Measurements from ENCODE around the gene FYN.

Gene FYN

DNA sequence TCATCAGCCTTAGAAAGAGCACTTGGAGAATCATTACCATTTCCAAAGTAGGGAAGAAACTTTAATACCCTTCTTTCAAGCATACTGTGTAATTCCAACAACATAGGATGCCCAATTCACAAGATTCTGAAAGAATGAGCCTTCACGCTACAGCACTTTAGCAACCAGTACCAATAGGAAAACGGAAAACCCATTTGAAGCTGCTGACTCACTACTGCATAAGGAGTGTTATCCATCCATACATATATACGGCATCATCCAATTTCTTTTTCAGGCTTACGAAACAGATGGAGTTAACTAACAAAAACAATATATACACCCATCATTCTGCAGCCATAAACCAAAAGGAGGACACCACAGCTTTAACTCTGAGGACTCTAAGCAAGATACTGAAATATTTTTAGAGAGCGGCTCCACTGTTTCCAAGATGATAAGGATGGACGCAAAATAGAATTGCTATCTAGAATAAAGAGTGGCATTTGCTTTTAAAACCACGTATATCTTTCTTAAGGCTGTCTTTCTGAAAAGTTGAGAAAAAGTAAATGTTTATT lies 24.9 kb downstream of the FYN start:
- no peak overlapping the region for H3K27ac ChIP-seq (ENCODE audit: extremely low read depth, low read depth, low read length)
- peaks cover 15% of the 10 kb centered on the region for H3K4me1 ChIP-seq (ENCODE audit: control insufficient read depth, insufficient read depth, low read length)
- H3K36me3 ChIP-seq (ENCODE audit: control insufficient read depth in 2 of 2, insufficient read depth in 1 of 2, low read length in 2 of 2) = peaks cover 0 to 7% of the 10 kb centered on the region in 2 experiments; a peak in 1 of 3 replicates
- no peak overlapping the region for H3K4me3 ChIP-seq (ENCODE audit: low read depth, low read length)
- POLR2A ChIA-PET = no interaction called here
- no peak for TF ChIP-seq ZNF792 (tag by site-specific recombination; IDR thresholded peaks at IDR 0.05)
- no peak for TF ChIP-seq ZNF16 (tag by site-specific recombination; IDR thresholded peaks at IDR 0.05; ENCODE audit: low read depth)
- TF ChIP-seq, protein P1, sequence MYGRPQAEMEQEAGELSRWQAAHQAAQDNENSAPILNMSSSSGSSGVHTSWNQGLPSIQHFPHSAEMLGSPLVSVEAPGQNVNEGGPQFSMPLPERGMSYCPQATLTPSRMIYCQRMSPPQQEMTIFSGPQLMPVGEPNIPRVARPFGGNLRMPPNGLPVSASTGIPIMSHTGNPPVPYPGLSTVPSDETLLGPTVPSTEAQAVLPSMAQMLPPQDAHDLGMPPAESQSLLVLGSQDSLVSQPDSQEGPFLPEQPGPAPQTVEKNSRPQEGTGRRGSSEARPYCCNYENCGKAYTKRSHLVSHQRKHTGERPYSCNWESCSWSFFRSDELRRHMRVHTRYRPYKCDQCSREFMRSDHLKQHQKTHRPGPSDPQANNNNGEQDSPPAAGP (tag by site-specific recombination; IDR thresholded peaks at IDR 0.05) = no peak
- H3K9me3 ChIP-seq (ENCODE audit: control insufficient read depth, insufficient read depth, low read depth, low read length) = no peaks in the 10 kb centered on the region
- CTCF ChIA-PET = no interaction called here

DNA sequence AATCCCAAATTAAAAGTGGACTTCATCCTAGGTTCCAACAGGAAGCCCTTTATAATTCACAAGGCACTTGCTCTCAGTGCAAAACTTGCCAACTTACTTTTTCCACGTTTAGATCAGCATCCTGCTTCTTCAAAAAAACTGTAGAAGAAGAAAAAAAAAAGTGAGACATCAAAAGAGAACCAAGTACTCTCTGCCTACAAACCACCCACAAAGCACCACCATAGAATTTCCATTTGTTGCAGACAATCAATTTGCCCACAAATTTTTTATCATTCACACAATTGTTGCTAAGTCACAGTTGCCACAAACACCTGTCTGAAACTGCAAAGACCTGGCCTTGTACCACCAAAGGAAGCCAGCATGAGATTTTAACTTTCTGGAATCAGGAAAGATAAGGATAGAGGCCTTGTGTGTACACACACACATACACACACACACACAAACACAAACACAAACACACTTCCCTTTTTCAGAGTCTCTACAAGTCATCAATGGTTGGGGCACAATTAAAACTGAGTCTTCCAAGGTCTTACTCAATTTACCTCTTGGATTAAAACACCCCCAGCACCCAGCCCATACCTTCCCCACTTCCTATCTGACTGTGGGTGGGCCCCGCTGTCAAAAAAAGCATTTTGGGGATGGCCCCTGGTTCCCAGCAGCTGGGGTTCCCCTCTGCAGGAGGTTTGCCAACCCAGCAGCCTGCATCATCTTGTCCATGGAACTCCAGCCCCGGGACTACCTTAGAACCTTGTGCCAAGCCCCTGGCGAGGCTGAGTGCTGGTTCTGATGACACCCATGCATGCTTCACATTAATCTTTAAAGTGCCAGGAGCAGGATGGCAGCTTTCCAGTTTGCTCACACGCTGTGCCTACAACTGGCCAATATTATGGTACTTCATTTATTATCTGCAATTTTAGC lies 26.5 kb downstream of the FYN start:
- TF ChIP-seq ZNF701 (tag by site-specific recombination; IDR thresholded peaks at IDR 0.05) = no peak
- TF ChIP-seq ZNF707 (tag by site-specific recombination; IDR thresholded peaks at IDR 0.05) = 0 out of 2 replicates have a peak, but pooled peaks have one; percentile 32
- no peak for TF ChIP-seq ZNF391 (tag by site-specific recombination; IDR thresholded peaks at IDR 0.05; ENCODE audit: borderline replicate concordance, low read depth)
- no peak for TF ChIP-seq TRIM28 (IDR thresholded peaks at IDR 0.05; ENCODE audit: borderline replicate concordance, low read length)
- TF ChIP-seq ZNF175 (tag by site-specific recombination; IDR thresholded peaks at IDR 0.05) = no peak
- TF ChIP-seq YY2 (tag by site-specific recombination; IDR thresholded peaks at IDR 0.05) = no peak
- peak; percentile 75 for TF ChIP-seq ZFP69B (tag by site-specific recombination; IDR thresholded peaks at IDR 0.05)
- TF ChIP-seq, protein P2, sequence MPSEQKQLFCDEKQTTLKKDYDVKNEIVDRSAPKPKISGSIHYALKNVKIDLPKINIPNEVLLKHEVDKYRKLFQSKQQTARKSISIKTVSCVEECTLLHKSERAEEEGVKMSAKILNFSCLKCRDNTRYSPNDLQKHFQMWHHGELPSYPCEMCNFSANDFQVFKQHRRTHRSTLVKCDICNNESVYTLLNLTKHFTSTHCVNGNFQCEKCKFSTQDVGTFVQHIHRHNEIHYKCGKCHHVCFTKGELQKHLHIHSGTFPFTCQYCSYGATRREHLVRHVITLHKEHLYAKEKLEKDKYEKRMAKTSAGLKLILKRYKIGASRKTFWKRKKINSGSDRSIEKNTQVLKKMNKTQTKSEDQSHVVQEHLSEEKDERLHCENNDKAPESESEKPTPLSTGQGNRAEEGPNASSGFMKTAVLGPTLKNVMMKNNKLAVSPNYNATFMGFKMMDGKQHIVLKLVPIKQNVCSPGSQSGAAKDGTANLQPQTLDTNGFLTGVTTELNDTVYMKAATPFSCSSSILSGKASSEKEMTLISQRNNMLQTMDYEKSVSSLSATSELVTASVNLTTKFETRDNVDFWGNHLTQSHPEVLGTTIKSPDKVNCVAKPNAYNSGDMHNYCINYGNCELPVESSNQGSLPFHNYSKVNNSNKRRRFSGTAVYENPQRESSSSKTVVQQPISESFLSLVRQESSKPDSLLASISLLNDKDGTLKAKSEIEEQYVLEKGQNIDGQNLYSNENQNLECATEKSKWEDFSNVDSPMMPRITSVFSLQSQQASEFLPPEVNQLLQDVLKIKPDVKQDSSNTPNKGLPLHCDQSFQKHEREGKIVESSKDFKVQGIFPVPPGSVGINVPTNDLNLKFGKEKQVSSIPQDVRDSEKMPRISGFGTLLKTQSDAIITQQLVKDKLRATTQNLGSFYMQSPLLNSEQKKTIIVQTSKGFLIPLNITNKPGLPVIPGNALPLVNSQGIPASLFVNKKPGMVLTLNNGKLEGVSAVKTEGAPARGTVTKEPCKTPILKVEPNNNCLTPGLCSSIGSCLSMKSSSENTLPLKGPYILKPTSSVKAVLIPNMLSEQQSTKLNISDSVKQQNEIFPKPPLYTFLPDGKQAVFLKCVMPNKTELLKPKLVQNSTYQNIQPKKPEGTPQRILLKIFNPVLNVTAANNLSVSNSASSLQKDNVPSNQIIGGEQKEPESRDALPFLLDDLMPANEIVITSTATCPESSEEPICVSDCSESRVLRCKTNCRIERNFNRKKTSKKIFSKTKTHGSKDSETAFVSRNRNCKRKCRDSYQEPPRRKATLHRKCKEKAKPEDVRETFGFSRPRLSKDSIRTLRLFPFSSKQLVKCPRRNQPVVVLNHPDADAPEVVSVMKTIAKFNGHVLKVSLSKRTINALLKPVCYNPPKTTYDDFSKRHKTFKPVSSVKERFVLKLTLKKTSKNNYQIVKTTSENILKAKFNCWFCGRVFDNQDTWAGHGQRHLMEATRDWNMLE (tag by site-specific recombination; conservative IDR thresholded peaks at IDR 0.05; ENCODE audit: low read depth) = no peak
- no peak for TF ChIP-seq ZSCAN16 (tag by site-specific recombination; IDR thresholded peaks at IDR 0.05)
- TF ChIP-seq, protein P3, sequence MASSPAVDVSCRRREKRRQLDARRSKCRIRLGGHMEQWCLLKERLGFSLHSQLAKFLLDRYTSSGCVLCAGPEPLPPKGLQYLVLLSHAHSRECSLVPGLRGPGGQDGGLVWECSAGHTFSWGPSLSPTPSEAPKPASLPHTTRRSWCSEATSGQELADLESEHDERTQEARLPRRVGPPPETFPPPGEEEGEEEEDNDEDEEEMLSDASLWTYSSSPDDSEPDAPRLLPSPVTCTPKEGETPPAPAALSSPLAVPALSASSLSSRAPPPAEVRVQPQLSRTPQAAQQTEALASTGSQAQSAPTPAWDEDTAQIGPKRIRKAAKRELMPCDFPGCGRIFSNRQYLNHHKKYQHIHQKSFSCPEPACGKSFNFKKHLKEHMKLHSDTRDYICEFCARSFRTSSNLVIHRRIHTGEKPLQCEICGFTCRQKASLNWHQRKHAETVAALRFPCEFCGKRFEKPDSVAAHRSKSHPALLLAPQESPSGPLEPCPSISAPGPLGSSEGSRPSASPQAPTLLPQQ (tag by site-specific recombination; IDR thresholded peaks at IDR 0.05) = peak; percentile 86
- no peak for TF ChIP-seq ZNF529 (tag by site-specific recombination; IDR thresholded peaks at IDR 0.05; ENCODE audit: insufficient replicate concordance)
- TF ChIP-seq GLIS1 (tag by site-specific recombination; IDR thresholded peaks at IDR 0.05) = no peak
- 0 out of 2 replicates have a peak, but pooled peaks have one; percentile 17 for TF ChIP-seq ZIC2 (tag by site-specific recombination; IDR thresholded peaks at IDR 0.05)
- TF ChIP-seq, protein P4, sequence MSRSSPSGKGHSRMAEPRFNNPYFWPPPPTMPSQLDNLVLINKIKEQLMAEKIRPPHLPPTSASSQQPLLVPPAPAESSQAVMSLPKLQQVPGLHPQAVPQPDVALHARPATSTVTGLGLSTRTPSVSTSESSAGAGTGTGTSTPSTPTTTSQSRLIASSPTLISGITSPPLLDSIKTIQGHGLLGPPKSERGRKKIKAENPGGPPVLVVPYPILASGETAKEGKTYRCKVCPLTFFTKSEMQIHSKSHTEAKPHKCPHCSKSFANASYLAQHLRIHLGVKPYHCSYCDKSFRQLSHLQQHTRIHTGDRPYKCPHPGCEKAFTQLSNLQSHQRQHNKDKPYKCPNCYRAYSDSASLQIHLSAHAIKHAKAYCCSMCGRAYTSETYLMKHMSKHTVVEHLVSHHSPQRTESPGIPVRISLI (tag by site-specific recombination; IDR thresholded peaks at IDR 0.05) = no peak
- TF ChIP-seq SCRT1 (tag by site-specific recombination; IDR thresholded peaks at IDR 0.05; ENCODE audit: borderline replicate concordance) = no peak
- no peak for TF ChIP-seq SP7 (tag by site-specific recombination; IDR thresholded peaks at IDR 0.05)
- H3K4me3 ChIP-seq (ENCODE audit: low read depth, low read length) = no peak overlapping the region
- ChIA-PET POLR2A (no interaction called here), CTCF (interaction anchor here (0.7 kb wide), 1 partner anchor 198 kb away, joined by 3 read pairs; no protein-coding TSS in a partner anchor)
- no peaks in the 10 kb centered on the region for H3K9me3 ChIP-seq (ENCODE audit: control insufficient read depth, insufficient read depth, low read depth, low read length)
- H3K36me3 ChIP-seq (ENCODE audit: control insufficient read depth in 2 of 2, insufficient read depth in 1 of 2, low read length in 2 of 2) = peaks cover 0 to 7% of the 10 kb centered on the region in 2 experiments; a peak in 1 of 3 replicates
- no peak overlapping the region for H3K27ac ChIP-seq (ENCODE audit: extremely low read depth, low read depth, low read length)
- 0 out of 2 replicates have a peak, but pooled peaks cover 2% of the 10 kb centered on the region for H3K4me1 ChIP-seq (ENCODE audit: control insufficient read depth, insufficient read depth, low read length)

All from HEK293 (cell line).